K562 (cell line): Measurements from ENCODE around the gene CDKN2AIPNL. TPM values are rescaled to one million over a fixed set of nuclear protein-coding genes. Genes with fewer than 3 reads are reported as not detected.

ENCODE experiments used
- ATAC-seq: fragments of 200-7000 bp; cut with Tn5 transposase; 3 replicates; pipeline ENCODE4 v1.9.1; 2020; ENCODE audit warnings: moderate library complexity
- BruUV-seq: library from RNA; stranded (reverse); fragments of 400-500 nt; replicated peaks from 2 replicates; lab custom pipeline; 2021; lab: Mats Ljungman, UMichigan
- CTCF ChIA-PET: fragments of 300-600 bp; formaldehyde crosslinking; extraction: SDS; loops from one replicate; lab custom pipeline; 2021; ENCODE audit warnings: low intra/inter-chr PET ratio; lab: Yijun Ruan, JAX
- POLR2A ChIA-PET: fragments of 300-600, 350-650 bp; sonication (Branson Sonifier 250); formaldehyde crosslinking; extraction: SDS; loops from one replicate; lab custom pipeline; 2021; ENCODE audit warnings: antibody characterized with exemption, inconsistent platforms; lab: Yijun Ruan, JAX
- DNase-seq, 4 experiments: peaks; one replicate each; pipeline versions ENCODE4 v3.0.0 to v3.0.0-alpha.2; 2011 to 2018; ENCODE audit warnings: low spot score in 3 of 4, mixed read lengths in 3 of 4; ENCODE audit errors: extremely low read depth in 1 of 4
- FAIRE-seq: peaks from 2 replicates; lab custom pipeline; 2011; peaks lifted over from hg19 to GRCh38; lab: Jason Lieb, UNC
- H2AFZ ChIP-seq: 2 replicates; pipeline ENCODE4 v1.6.0; 2011; ENCODE audit warnings: low read depth, low read length, control low read depth, inconsistent platforms
- H3K27ac ChIP-seq: fragments of 200-600 bp; 3 replicates; pipeline ENCODE4 v1.8.0; 2011; ENCODE audit warnings: low read depth, mild to moderate bottlenecking, control low read depth, inconsistent platforms, low read length, moderate library complexity, mixed read lengths; ENCODE audit errors: extremely low read depth
- H3K27me3 ChIP-seq, 2 experiments: fragments of 300-600 bp in 1 of 2; 2 replicates in 1 of 2; 3 replicates in 1 of 2; pipeline versions ENCODE4 v1.6.0 to v1.8.0; 2011; ENCODE audit warnings: inconsistent platforms in 2 of 2, low read length in 2 of 2, mild to moderate bottlenecking in 1 of 2, mixed read lengths in 1 of 2, moderate library complexity in 1 of 2; ENCODE audit not compliant: control insufficient read depth in 2 of 2, insufficient read depth in 2 of 2
- H3K36me3 ChIP-seq: fragments of 300-600 bp; 3 replicates; pipeline ENCODE4 v1.8.0; 2011; ENCODE audit warnings: mild to moderate bottlenecking, low read length, inconsistent platforms; ENCODE audit not compliant: control insufficient read depth, insufficient read depth
- H3K4me1 ChIP-seq, 2 experiments: fragments of 200-600 bp in 1 of 2; replicated peaks in 1 of 2; 2 replicates in 1 of 2; 3 replicates in 1 of 2; pipeline versions ENCODE4 v1.5.1 to v1.8.0; 2011; ENCODE audit warnings: inconsistent platforms in 2 of 2, low read length in 2 of 2, mild to moderate bottlenecking in 1 of 2, mixed read lengths in 1 of 2, moderate library complexity in 1 of 2; ENCODE audit not compliant: control insufficient read depth in 2 of 2, insufficient read depth in 2 of 2
- H3K4me2 ChIP-seq: 2 replicates; pipeline ENCODE4 v1.6.1; 2011; ENCODE audit warnings: low read length, control low read depth, inconsistent platforms, mixed read lengths; ENCODE audit not compliant: insufficient read depth
- H3K4me3 ChIP-seq: fragments of 200-600 bp; sonication (generic), shearing (Covaris generic); 2 replicates; pipeline ENCODE4 v1.5.1; 2016; ENCODE audit warnings: control low read depth, inconsistent platforms
- H3K79me2 ChIP-seq: fragments of 200-600 bp; 3 replicates; pipeline ENCODE4 v1.8.0; 2011; ENCODE audit warnings: low read length, inconsistent platforms; ENCODE audit not compliant: control insufficient read depth, insufficient read depth
- H3K9ac ChIP-seq, 2 experiments: 2 replicates each; pipeline versions ENCODE4 v1.6.0 to v1.6.1; 2011; ENCODE audit warnings: low read depth in 2 of 2, low read length in 2 of 2, control low read depth in 1 of 2, inconsistent platforms in 1 of 2, mild to moderate bottlenecking in 1 of 2, mixed read lengths in 1 of 2; ENCODE audit not compliant: insufficient read depth in 1 of 2
- H3K9me1 ChIP-seq: one replicate; pipeline ENCODE4 v1.6.0; 2011; ENCODE audit warnings: inconsistent platforms, mild to moderate bottlenecking, low read length, moderate library complexity; ENCODE audit not compliant: control insufficient read depth, insufficient read depth
- H3K9me3 ChIP-seq: replicated peaks from 2 replicates; pipeline ENCODE4 v1.5.1; 2011; ENCODE audit warnings: low read depth, low read length, inconsistent platforms; ENCODE audit not compliant: control insufficient read depth, insufficient read depth
- H4K20me1 ChIP-seq: replicated peaks from 2 replicates; pipeline ENCODE4 v1.6.1; 2011; ENCODE audit warnings: low read length, inconsistent platforms, mixed read lengths; ENCODE audit not compliant: control insufficient read depth, insufficient read depth
- CTBP1 ChIP-seq: fragments of 450-650 bp; IDR thresholded peaks from 2 replicates; pipeline ENCODE4 v1.6.1; 2016; ENCODE audit warnings: borderline replicate concordance
- GTF2A2 ChIP-seq: IDR thresholded peaks from 2 replicates; pipeline ENCODE4 v1.6.1; 2016; ENCODE audit warnings: mild to moderate bottlenecking, missing genetic modification characterization, missing compliant biosample characterization
- MAZ ChIP-seq, 2 experiments: fragments of 450-650 bp in 1 of 2; sonication (generic) in 1 of 2; formaldehyde crosslinking; IDR thresholded peaks in 1 of 2; conservative IDR thresholded peaks in 1 of 2; 2 replicates each; pipeline versions ENCODE4 v1.4.0 to v1.5.0; 2020; ENCODE audit warnings: mild to moderate bottlenecking in 1 of 2, missing genetic modification reagents in 1 of 2
- MED1 ChIP-seq: sonication (generic); formaldehyde crosslinking; IDR thresholded peaks from 2 replicates; pipeline ENCODE4 v1.8.1; 2023; ENCODE audit warnings: missing genetic modification reagents, borderline replicate concordance
- NBN ChIP-seq: fragments of 450-650 bp; IDR thresholded peaks from 2 replicates; pipeline ENCODE4 v1.6.1; 2016; ENCODE audit warnings: low read depth, mild to moderate bottlenecking
- NONO ChIP-seq, 2 experiments: fragments of 200-400 bp in 1 of 2; fragments of 450-650 bp in 1 of 2; formaldehyde crosslinking in 1 of 2; IDR thresholded peaks; 2 replicates each; pipeline ENCODE4 v1.6.1; 2017; ENCODE audit warnings: low read depth in 2 of 2, mild to moderate bottlenecking in 2 of 2, moderate library complexity in 2 of 2, low read length in 1 of 2
- NR2C1 ChIP-seq, 2 experiments: fragments of 450-650 bp; IDR thresholded peaks; 2 replicates each; pipeline ENCODE4 v1.6.1; 2017; ENCODE audit warnings: mild to moderate bottlenecking in 2 of 2, antibody characterized with exemption in 1 of 2, inconsistent platforms in 1 of 2, missing compliant biosample characterization in 1 of 2, missing genetic modification characterization in 1 of 2
- NR2F6 ChIP-seq: fragments of 450-650 bp; formaldehyde crosslinking; IDR thresholded peaks from 2 replicates; pipeline ENCODE4 v1.4.0; 2020; ENCODE audit warnings: mild to moderate bottlenecking
- RBM15 ChIP-seq: fragments of 200-400 bp; formaldehyde crosslinking; IDR thresholded peaks from 2 replicates; pipeline ENCODE4 v1.6.1; 2018; ENCODE audit warnings: mild to moderate bottlenecking, low read length, moderate library complexity; ENCODE audit not compliant: insufficient read depth
- RFX7 ChIP-seq: fragments of 250-450 bp; sonication (Bioruptor Pico); IDR thresholded peaks from 2 replicates; pipeline ENCODE4 v1.5.1; 2021; ENCODE audit warnings: mild to moderate bottlenecking
- XRCC3 ChIP-seq: fragments of 450-650 bp; IDR thresholded peaks from 2 replicates; pipeline ENCODE4 v1.6.1; 2017; ENCODE audit warnings: mild to moderate bottlenecking, moderate library complexity
- WGBS: fragments of 100-300 bp; shearing (Covaris generic); methylation state at CpG from one replicate; pipeline ENCODE4 v1.1.6; 2016; ENCODE audit warnings: low coverage, mixed read lengths; ENCODE audit not compliant: insufficient coverage; ENCODE audit errors: missing lambda C conversion rate; 5-methylcytosine and 5-hydroxymethylcytosine counted together
- in situ Hi-C: fragments of 300-500 bp; cut with MboI; formaldehyde crosslinking; loops from 4 replicates; pipeline ENCODE4 v1.15.0; 2018; ENCODE audit warnings: inconsistent platforms, mixed read lengths
- intact Hi-C: fragments of 100-400 bp; cut with micrococcal nuclease; formaldehyde crosslinking; loops from 2 replicates; pipeline ENCODE4 v1.14.2; 2022
- polyA plus RNA-seq, 8 experiments: library from polyadenylated mRNA; depleted of rRNA in 4 of 8; stranded (reverse) in 5 of 8; unstranded in 3 of 8; fragments of >200 nt; fragmentation: Nextera tagmentation in 2 of 8; fragmentation: Illumina TruSeq in 1 of 8; extraction: Ambion mirVana in 2 of 8; extraction: Trizol in 1 of 8; gene quantifications; 2 replicates each; pipeline versions ENCODE4 v1.2.1 to v1.2.3, GENCODE V29; 2011 to 2014; ENCODE audit warnings: inconsistent platforms in 1 of 8, missing spikeins in 1 of 8
- total RNA-seq, 7 experiments: library from RNA; depleted of rRNA in 6 of 7; stranded (reverse); fragments of >200 nt in 6 of 7; fragmentation: Illumina TruSeq in 2 of 7; extraction: Trizol in 2 of 7; gene quantifications; 2 replicates each; pipeline versions ENCODE4 v1.2.1 to v1.2.3, GENCODE V29; 2011 to 2021; ENCODE audit warnings: low replicate concordance in 1 of 7
- TF ChIP-seq, protein P1 (sequence below): IDR thresholded peaks from 2 replicates; pipeline ENCODE4 v1.6.1; 2016; ENCODE audit warnings: missing genetic modification characterization, missing compliant biosample characterization
- TF ChIP-seq, protein P2 (sequence below): fragments of 250-450 bp; sonication (Bioruptor Pico); IDR thresholded peaks from 2 replicates; pipeline ENCODE4 v1.4.0; 2020

The CDKN2AIPNL gene
- total and polyA plus RNA-seq, 9 of the 15 experiments (the other 6 are each of a cell fraction or from before 2014, with no cell fraction given) = 19.9 to 46.9 (median 42.2) TPM

DNA sequence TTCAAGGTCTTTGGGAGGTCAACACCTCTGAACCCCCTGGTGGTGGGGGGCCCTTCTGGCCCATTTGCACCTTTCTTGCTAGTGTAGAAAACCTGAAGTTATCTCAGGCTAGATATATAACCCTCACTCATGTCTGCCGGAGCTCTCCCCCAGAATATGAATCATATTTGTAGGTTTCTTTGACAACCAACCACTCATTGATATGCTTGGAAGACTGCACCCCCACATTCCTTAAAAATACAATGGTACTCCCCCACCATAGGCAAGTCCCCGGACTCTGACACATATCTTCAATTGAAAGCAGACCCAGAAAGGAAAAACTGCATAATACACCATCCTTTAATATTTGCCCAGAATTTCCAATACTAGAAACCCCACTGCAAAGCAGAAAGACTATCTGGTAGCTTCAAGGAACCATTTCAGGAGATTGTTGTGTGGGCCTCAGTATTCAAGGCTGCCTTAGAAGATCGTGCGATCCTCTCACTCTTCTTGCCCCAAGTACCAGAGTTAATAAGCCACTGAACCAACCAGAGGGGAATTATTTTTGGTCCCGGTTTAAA lies 41.3 kb downstream of the CDKN2AIPNL start (continued):
- TF ChIP-seq, protein P1, sequence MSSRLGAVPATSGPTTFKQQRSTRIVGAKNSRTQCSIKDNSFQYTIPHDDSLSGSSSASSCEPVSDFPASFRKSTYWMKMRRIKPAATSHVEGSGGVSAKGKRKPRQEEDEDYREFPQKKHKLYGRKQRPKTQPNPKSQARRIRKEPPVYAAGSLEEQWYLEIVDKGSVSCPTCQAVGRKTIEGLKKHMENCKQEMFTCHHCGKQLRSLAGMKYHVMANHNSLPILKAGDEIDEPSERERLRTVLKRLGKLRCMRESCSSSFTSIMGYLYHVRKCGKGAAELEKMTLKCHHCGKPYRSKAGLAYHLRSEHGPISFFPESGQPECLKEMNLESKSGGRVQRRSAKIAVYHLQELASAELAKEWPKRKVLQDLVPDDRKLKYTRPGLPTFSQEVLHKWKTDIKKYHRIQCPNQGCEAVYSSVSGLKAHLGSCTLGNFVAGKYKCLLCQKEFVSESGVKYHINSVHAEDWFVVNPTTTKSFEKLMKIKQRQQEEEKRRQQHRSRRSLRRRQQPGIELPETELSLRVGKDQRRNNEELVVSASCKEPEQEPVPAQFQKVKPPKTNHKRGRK (tag) = no peak
- TF ChIP-seq XRCC3 (no peak), RBM15 (no peak), NBN (no peak), MED1 (no peak)
- TF ChIP-seq, all 486 proteins: peak for 11

DNA sequence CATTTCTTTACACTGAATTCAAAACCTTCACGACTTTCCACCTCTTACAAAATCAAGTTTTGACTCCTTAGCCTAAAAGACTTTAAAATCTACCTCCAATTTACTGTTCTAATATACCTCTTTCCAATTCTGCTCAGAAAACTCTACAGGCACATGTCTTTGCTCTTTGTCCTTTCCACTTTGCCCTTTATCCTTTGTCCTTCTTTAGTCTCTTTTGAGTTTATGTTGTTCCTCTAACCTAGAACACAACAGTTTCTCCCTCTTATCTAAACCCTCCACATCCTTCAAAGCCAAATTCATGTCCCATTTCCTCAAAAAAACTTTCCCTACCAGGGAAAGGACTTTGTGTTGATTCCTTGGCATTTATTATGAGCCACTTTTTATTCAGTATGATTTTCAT lies 46.1 kb downstream of the CDKN2AIPNL start:
- ChIA-PET POLR2A (interaction anchor here (0.6 kb wide), 1 partner anchor 70 kb away, joined by 3 read pairs; no protein-coding TSS in a partner anchor), CTCF (no interaction called here)
- H3K4me3 ChIP-seq = no peak overlapping the region
- H2AFZ ChIP-seq = no peak overlapping the region
- no peak for FAIRE-seq
- H3K9me1 ChIP-seq = no peaks in the 10 kb centered on the region
- peaks cover 19% of the 10 kb centered on the region for H3K79me2 ChIP-seq
- 93% methylated on average over 1 of the region's 1 CpG for WGBS
- no peaks in the 10 kb centered on the region for H3K27me3 ChIP-seq
- peaks cover 4% of the 10 kb centered on the region; the same call in 1 of the 3 replicates for H3K36me3 ChIP-seq
- peaks cover 5% of the 10 kb centered on the region for H3K9me3 ChIP-seq
- H3K27ac ChIP-seq = no peak overlapping the region
- no peaks in the 10 kb centered on the region for H4K20me1 ChIP-seq
- intact Hi-C loops (no loop called here), in situ Hi-C loops (no loop called here)
- ATAC-seq = no peak
- no peak overlapping the region for H3K4me2 ChIP-seq
- TF ChIP-seq NR2C1 (IDR thresholded peaks at IDR 0.05) (peak; percentile 68), NR2C1 (tag; IDR thresholded peaks at IDR 0.05) (peak; percentile 82), RFX7 (CRISPR knock-in tag) (no peak), MAZ (CRISPR knock-in tag; conservative IDR thresholded peaks at IDR 0.05 in 1 of 2, IDR thresholded peaks at IDR 0.05 in 1 of 2) (no peak), GTF2A2 (tag) (no peak), NONO (IDR thresholded peaks at IDR 0.05; ENCODE audit: low read depth in 2 of 2, low read length in 1 of 2) (no peak), NR2F6 (CRISPR knock-in tag) (no peak), CTBP1 (no peak)
- TF ChIP-seq, protein P2, sequence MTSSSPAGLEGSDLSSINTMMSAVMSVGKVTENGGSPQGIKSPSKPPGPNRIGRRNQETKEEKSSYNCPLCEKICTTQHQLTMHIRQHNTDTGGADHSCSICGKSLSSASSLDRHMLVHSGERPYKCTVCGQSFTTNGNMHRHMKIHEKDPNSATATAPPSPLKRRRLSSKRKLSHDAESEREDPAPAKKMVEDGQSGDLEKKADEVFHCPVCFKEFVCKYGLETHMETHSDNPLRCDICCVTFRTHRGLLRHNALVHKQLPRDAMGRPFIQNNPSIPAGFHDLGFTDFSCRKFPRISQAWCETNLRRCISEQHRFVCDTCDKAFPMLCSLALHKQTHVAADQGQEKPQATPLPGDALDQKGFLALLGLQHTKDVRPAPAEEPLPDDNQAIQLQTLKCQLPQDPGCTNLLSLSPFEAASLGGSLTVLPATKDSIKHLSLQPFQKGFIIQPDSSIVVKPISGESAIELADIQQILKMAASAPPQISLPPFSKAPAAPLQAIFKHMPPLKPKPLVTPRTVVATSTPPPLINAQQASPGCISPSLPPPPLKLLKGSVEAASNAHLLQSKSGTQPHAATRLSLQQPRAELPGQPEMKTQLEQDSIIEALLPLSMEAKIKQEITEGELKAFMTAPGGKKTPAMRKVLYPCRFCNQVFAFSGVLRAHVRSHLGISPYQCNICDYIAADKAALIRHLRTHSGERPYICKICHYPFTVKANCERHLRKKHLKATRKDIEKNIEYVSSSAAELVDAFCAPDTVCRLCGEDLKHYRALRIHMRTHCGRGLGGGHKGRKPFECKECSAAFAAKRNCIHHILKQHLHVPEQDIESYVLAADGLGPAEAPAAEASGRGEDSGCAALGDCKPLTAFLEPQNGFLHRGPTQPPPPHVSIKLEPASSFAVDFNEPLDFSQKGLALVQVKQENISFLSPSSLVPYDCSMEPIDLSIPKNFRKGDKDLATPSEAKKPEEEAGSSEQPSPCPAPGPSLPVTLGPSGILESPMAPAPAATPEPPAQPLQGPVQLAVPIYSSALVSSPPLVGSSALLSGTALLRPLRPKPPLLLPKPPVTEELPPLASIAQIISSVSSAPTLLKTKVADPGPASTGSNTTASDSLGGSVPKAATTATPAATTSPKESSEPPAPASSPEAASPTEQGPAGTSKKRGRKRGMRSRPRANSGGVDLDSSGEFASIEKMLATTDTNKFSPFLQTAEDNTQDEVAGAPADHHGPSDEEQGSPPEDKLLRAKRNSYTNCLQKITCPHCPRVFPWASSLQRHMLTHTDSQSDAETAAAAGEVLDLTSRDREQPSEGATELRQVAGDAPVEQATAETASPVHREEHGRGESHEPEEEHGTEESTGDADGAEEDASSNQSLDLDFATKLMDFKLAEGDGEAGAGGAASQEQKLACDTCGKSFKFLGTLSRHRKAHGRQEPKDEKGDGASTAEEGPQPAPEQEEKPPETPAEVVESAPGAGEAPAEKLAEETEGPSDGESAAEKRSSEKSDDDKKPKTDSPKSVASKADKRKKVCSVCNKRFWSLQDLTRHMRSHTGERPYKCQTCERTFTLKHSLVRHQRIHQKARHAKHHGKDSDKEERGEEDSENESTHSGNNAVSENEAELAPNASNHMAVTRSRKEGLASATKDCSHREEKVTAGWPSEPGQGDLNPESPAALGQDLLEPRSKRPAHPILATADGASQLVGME (CRISPR knock-in tag) = no peak
- no peak for DNase-seq
- H3K4me1 ChIP-seq = peaks cover 5 to 9% of the 10 kb centered on the region in 2 experiments; a peak in 2 of 5 replicates
- no peak overlapping the region for H3K9ac ChIP-seq
- no TSS peak for BruUV-seq
